GM19463 (cell line): ENCODE measurements around the gene ODAD4.
"Not testable (repeated sequence)": the region's sequence is repeated elsewhere in the genome, so short reads cannot be mapped to it uniquely, and the experiment has no call there.

Source experiments
- ATAC-seq: cut with Tn5 transposase; IDR thresholded peaks from one replicate; pipeline ENCODE4 v1.9.1; 2021; ENCODE audit warnings: mild to moderate bottlenecking, moderate library complexity; ENCODE audit not compliant: unreplicated experiment

The ODAD4 gene

GRCh38 chr17:41998497-41998896 lies 68.1 kb downstream of the ODAD4 start:
- ATAC-seq = no peak

- no peak for ATAC-seq
Measured at GRCh38 chr17:42000413-42001133, 70.2 kb downstream of the ODAD4 start.

DNA sequence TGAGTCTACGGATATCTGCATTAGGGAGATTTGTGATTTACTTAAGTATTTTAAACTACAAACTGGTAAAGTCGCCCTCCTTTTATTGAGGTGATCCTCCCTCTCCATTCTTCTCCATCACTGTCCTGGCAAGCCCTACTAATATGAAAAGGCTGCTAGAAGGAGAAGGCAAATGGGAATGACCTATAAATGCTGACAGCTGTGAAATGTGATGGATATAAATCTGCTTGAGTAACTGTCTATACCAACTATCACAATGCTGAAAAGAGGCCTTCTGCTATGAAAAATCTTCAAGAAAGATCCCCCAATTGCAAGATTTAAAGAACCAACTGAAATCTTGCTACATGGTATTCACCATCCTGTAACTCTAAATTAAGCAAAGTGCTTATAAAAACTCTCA lies 71.3 kb downstream of the ODAD4 start:
- no peak for ATAC-seq

DNA sequence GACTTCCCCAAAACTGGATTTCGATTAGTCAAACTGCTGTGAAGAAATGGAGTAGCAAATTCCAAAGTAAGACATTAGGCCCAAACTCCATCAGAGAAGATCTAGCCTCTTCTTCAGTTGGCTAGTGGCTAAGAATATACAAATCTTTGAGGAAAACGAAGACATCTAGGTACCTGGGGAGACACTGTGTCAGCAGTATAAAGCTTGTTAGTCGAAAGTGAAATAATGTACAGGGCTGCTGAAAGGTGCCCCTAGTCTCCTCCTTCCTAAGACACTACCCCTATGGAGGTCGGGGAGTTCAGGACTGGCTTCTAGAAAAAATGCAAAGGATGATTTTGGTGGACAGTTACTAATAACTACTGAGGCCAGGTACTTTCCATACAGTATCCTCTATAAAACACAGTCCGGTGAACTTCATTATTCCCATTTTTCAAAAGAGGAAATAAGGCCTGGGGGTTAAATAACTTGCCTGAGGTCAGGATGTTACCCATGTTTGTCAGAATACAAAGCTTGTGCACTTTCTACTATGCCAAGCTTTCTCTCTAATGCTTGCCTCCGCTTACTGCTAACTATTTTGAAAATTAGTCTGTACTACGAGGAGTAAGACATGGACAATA lies 71.9 kb downstream of the ODAD4 start:
- no peak for ATAC-seq

DNA sequence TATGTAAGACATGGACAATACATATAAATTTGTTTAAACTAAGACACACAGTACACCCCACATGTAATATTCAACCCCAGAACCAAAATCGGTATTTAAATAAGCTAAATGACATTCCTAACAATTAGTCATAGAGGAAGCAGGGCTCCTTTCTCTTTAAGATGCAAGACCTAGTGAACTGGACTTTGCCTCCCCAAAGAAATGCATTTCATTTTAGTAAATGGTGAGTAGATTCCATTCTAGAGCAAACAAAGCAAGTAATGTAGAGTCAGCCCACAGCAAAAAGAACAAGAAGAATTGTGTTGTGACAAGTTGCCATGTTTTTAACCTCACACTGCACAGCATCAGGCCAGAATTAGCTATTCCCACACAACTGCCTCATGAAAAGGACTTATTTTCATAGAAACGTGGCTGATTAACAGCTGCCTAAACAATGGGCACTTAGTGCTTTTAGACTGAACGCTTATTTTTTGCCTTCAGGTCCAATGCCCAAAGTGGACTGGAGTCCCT lies 72.4 kb downstream of the ODAD4 start:
- no peak for ATAC-seq

- ATAC-seq = no peak
Measured at GRCh38 chr17:42005166-42005565, 74.7 kb downstream of the ODAD4 start.

- no peak for ATAC-seq
Measured at GRCh38 chr17:42009170-42009569, 78.8 kb downstream of the ODAD4 start.

DNA sequence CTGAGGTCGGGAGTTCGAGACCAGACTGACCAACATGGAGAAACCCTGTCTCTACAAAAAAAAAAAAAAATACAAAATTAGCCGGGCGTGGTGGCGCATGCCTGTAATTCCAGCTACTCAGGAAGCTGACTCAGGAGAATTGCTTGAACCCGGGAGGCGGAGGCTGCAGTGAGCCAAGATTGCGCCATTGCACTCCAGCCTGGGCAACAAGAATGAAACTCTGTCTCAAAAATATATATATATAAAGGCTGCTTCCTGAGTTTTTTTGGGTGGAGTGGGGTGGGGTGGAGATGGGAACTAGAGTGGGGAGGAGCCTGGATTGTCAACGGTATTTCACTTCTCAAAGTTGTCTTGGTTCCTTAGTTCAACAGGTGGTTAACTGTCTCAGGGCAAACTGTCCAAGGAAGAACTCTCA lies 79.9 kb downstream of the ODAD4 start:
- ATAC-seq = not testable (repeated sequence)

GRCh38 chr17:42010898-42011516 lies 80.6 kb downstream of the ODAD4 start:
- ATAC-seq = no peak

- not testable (repeated sequence) for ATAC-seq
Measured at GRCh38 chr17:42012363-42012762, 81.9 kb downstream of the ODAD4 start.

DNA sequence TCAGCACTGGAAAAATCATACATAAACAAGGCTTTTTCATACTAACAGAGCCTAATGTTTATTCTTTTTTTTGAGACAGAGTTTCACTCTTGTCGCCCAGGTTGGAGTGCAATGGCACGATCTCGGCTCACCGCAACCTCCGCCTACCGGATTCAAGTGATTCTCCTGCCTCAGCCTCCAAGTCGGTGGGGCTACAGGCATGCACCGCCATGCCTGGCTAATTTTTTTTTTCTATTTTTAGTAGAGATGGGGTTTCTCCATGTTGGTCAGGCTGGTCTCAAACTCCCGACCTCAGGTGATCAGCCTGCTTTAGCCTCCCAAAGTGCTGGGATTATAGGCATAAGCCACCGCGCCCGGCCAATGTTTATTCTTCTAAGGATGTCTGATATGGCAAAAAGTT lies 83.3 kb downstream of the ODAD4 start:
- ATAC-seq = not testable (repeated sequence)
